Measurements from ENCODE around the gene TBXAS1.
A peak's percentile ranks its signal among the peaks of the same experiment; 100 is the strongest.

The TBXAS1 gene

DNA sequence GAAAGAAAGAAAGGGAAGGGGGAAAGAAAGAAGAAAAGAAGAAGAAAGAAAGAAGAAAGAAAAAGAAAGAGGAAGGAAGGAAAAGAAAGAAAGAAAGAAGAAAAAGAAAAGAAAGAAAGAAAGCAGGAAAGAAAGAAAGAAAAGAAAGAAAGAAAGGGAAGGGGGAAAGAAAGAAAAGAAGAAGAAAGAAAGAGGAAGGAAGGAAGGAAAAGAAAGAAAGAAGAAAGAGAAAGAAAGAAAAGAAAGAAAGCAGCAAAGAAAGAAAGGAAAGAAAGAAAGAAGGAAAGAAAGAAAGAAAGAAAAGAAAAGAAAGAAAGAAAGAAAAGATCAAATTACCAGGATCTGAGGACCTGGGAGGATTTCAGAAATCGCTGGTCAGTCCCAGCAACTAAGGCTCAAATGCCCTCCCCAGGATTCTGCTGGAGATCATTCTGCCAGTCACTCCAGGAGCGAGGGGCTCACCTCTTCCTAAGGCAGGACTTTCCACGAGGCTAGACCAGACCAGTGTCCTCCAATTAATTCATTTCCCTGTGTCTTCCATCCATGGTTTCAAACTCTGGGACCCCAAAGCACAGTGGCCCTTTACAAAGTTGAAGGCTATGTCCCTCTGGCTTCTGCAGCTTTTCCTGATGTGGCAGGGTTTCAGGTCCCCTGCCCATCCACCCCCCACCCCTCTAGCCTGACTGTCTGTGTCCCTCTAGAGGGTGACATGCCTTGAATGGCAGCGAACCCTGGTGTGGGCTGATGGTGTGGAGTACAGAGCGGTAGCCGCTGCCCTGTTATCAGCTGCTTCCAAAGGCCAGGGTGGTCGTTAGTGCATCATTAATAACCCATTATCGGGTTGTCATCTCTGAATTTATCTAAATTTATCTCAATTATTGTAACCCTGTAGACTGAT, 155.8 kb downstream of the TBXAS1 start:
- DNase-seq = no peak

DNA sequence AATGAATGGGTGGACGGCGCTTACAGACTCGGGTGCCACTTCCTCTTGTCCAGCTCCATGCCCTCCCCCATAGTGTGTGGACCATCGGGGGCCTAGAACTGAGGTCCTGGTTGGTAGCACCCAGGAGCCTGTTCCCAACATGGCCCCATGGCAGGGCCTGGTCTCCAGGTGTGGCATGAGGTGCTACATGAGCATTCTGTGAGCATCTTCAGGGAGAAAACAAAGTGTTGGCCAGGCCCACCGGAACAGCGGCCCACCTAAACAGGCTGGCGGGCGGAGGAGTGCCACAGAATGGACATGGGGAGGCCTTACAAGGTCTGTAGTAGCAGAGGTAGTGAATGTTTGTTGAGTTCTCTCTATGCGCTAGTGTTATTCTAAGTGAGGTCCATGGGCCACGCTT, 156.7 kb downstream of the TBXAS1 start:
- DNase-seq = no peak

DNA sequence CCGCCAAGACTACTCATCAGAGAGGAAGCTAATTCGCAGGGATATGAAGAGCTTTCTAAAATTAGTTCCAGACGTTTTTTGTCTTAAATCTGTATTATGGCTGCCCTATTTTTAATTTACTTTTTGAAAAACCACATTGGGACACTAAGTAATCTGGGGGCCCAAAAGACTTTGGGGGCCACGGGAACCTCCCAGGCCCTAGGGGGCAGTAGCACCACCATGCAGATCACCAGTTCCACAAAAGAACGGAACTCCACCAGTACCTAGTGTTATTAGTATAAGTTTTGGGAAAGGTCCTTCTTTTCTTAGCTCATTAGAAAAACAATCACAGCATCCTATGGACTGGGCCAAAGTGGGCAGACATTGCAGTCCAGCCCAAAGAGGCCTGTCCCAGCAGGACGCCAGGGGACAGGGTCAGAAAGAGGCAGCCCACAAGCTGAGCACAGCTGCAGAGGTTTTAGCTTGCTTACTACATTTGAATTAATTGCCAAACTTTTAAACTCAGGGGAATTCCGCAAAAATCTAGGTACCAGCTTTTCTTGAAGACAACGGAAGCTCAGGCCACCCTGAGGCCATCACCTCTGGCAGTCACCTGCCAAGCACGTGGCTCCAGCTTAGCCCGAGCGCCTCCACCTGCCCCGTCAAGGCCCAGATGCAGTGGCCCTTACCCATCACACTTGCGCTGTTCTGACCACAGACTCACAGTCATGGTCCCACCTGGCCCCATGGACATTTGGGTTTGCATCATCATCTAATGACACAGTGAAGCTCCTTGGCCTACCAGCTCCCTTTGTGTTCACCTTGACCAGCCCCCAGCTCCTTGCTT, 158.8 kb downstream of the TBXAS1 start:
- DNase-seq = no peak

DNA sequence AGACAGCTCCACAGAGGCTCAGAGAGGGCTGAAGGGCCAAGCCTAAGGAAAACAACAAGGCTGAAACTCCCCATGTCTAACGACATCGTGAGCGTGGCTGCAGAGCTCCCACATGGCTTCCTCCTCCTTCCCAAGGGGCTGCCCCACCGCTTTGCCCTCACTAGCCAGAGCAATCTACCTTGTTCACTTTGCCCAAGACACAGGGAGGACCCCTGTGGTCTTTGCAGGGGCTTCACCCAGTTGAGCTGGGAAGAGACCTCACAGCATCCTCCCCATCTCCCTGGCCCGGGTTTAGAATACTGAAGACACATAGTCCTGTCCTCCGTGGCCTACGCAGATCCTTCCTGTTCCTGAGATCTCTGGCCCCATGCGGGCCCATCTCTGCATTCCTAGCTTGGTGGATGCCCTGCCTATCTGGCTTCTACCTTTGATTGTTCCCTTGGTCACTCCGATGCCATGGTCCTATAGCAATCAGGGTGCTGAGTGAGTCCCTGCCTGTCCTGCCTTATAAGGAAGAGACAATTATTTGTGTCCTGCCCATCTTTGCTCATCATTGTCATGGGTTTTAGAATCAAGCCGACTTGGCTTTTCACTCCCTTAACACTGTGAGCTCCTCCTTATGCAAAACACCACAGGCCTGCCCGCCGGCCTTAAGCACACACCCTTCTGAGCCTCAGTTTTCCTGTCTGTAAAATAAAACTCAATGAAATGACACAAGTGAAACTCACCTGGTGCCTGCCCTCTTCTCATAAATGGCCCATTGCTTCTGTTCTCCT, 160.5 kb downstream of the TBXAS1 start:
- DNase-seq = no peak

DNA sequence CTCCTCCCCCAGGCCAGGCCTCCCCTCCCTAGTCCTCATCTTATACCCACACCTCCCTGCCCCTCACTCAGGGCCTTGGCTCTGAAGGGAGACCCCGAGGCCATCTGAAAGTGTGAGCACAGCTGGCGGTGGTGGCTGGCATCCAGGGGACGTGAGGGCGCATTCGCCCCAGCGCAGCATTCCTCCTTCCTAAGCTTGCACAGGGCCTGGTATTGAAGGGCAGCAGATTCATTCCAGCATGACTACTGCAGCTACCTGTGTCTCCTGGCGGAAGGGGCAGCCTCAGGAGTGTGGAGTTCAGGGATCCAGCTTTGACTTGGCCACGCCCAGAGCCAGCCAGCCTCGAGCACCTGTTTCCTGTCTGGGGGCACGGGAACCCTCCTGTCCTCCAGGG, 161.1 kb downstream of the TBXAS1 start:
- no peak for DNase-seq

DNA sequence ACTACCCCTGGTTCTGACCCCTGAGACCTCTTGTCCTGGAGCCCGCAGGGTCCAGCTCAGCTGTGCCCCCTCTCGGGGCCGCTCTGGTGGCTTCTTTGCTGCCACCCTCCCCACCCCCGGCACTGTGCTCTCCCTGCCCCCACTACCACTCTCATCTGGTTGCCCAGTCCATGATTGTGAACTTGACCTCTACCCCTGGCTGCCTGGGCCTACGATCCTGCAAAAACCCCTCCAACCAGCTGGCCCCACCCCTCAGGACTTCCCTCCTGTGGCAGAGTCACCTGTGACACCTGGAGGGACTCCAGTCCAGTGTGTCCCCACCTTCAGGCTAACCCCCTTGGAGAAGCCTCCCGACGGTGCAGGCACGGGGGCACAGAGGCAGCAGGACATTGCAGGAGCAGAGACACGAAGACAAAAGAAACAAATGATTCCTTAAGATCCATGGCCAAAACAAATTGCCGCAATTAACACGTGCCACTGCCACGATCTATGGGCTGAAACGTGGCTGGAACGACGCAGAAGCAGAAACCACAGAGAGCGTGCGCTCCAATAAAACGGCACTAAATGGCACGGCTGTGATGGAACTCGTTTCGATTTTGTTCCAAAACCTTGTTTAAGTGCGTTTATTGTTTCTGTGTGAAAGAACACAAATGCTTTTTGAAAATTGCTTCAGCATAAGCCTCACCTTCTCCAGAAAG, 161.7 kb downstream of the TBXAS1 start:
- DNase-seq = no peak

DNA sequence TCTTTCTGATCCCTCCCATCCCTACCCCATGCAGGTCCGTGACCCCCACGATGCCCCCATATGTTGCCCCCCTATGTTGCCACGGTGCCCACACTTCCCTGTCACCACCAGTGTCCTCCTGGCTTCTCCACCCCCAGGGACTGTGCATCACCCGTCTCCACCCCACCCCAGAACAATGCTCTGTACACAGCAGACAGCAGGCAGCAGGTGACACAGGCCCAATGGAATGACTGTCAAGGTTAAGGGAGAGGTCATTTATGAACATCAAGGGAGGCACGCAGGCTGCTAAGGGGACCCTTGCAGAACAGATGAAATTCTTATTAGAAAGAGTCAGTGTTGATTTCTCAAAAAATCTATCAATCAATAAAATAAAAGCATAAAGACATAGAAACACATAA, 162.2 kb downstream of the TBXAS1 start:
- DNase-seq = no peak

DNA sequence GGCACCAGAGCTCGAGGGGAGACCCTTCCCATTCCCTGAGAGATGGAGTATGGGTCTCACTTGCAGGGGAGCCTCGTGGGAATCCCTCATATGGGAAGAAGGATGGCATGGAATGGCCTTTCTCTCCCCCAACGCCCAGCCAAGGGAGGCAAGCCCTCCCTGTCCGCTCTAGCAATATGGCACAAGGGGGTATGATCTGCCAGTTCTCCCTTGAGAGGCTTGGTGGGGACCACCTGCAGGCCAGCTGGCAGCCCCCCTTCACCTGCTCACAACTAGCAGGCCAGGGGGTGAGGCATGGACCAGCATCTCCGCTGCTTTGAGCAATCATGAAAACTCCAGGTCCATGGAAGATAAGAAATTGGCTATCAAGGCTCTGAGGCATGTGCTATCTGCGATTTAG, 162.8 kb downstream of the TBXAS1 start:
- DNase-seq = no peak

DNA sequence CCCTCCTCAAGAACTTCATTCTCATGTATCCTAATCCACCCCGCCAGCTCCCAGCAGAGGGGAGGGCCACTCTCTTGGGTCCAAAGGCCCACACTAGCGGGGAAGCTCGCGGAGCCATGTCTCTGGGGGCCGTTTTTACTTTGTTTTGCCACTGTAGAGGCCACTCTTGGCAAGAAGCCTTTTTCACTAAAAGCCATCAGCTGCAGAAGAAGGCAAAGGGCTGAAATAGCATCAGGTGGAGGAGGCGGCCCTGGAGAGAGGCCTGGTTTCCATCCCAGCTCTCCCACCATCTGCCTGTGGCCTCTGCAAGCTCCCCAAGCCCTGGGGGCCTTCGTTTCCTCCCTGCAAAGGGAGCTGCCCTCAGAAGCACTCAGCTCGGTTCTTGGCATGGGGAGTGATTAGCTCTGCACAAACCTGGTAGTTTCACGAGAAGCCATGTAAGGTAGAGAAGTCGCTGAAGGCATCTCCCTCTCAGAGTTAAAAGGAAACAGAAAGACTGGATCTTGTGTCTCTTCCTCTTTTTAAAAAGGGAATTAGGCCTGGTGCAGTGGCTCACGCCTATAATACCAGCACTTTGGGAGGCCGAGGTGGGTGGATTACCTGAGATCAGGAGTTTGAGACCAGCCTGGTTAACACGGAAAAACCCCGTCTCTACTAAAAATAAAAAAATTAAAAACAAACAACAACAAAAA, 163.4 kb downstream of the TBXAS1 start:
- DNase-seq = peak; percentile 51 to 71

DNA sequence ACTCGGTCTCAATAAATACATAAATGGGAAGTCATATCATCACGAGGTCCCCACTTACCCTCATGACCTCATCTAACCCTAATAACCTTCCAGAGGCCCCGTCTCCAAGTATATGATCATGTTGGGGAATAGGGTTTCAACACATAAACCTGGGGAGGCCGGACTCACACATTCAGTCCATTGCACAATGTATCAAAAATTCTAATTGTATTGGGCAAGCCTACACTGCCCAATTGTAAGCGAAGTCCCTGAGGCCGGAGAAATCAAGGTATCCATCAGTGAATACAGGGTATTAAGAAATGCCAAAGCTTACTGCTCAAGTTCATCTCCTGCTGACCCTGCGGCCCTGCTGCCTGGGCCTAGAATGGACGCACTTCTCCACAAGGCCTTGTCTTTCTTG, 164.1 kb downstream of the TBXAS1 start:
- DNase-seq = no peak

DNA sequence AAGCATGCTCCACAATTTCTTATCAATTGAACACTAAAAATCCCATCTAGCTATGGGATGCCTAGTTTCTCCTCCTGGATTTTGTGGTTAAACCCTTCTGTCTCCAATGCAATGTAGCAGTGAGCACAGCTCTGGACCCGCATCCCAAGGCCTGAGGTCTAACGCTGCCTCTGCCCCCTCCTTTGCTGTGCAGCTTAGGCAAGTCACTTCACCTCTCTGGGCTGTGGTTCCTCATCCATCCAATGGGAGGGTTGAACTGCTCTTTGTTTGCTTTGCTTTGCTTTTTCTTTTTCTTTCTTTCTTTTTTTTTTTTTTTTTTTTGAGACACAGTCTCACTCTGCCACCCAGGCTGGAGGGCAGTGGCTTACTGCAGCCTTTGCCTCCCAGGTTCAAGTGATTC, 164.5 kb downstream of the TBXAS1 start:
- DNase-seq = no peak

DNA sequence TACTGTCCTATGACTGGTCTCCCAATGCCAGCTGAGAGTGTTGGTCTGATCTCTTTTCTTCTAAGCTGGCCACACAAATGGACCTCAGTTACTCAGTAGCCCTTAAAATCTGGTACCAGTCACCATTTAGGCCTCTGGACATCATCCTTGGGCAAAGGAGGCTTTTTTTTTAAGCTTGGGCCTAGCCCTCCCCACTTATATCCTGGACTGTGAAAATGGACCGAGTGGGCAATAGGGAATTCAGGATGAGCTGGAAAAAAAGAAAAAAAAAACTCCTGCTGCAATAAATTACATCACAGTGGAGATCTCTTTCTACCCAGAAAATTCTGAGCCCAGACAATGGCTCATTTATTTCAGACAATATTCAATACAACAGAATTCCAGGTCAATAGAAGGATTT, 165.3 kb downstream of the TBXAS1 start:
- DNase-seq = no peak

DNA sequence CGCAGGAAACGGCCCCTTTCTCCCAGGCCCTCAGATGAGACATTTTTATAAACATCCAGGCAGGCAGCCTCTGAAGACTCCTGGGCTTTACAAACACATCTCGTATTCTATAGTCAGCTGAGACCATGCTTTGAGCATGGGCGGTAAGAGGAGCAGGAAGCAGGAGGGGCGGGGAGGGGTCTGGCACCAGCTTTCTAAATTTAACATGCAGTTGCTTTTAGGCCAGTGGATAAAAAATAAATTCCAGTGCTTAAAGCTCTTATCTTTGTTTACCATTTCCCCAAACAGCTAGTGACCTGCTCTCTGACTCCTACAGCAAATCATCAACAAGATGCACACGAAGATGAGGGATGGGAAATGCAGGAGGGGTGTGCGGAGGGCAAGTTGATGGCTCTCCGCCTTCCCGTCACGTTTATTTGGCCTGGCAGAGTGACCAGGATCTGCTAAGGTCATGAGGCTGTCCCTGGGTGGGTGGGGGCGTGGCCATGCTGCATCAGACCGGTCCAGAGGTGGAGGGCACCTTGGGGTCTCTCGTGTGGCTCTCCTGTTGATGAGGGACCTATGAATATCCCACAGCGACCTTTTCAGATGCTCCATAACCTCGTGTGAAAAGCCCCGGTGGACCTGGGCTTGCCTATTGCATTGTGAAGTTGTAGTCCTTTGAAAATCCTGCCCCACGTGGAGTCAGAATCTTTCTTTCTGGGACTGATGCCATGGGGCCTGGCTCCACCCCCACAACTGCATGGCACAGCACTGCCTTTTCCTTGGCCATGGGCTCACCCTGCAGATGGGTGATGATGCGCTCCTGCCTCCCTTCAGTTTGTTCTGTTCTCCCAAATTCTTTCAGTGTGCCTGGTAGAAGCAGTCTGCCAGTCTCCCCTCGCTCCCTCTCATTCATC, 166.2 kb downstream of the TBXAS1 start:
- DNase-seq = no peak

DNA sequence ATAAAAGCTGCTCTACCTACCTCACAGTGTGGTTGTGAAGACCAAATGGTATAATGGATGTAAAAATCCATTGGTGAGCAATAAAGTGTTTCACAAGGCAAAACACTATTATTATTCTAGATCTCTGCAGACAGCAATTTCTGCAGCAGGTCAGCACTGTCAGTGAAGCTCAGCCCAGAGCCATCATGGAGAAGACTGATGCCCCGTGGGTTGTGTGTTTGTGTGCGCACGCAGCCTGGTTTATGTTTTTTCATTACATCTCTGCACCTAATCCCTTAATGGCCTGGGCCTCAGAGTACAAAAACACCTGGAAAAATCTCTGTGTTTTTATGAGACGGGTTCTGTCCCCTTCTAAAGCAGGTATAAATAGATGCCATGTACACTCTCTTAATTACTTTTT, 169.5 kb downstream of the TBXAS1 start:
- DNase-seq = no peak

DNA sequence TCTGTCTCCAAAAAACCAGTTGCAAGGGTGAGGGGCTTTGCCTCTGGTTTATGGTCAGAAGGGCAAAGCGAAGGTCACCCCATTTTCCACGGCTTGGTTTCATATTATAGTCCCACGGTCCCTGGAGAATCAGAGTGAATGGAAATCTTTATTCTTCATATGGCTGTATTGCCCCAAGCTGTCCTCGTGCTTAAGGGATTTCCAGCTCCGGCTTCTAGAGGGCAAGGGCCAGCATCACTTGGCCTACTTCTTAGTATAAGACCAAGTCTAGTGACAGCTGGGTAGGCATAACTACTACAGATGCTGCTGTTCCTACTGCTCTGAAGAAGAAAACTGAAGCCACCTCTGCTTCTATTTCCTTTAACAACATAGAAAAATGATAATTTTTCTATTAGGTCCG, 170.5 kb downstream of the TBXAS1 start:
- DNase-seq = no peak

DNA sequence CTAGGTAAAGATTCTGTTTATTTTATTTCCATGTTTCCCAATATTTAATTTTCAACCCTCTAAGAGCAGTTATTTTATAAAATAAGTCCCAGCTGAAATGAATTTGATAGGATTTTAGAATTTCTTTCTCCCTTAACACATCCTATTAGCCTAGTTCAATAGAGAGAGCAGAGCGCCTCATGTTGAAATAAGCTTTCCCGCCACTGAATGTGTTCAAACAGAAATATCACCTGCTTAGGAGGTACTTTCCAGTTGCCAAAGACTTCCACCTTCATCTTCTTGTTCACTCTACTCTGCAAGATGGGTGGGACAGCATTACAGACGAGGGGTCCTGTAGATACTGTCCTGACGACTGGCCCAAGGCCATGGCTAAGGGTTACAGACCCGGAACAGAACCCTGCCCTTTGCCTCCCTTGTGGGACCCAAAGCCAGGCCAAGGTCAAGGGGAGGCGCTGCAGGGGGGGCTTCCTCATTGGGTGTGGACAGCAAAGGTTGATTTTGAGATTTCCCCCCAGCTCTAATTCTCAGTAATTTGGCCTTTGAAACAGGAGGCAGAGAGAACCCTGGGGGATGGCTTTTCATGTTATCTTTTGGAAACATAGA, 171.7 kb downstream of the TBXAS1 start:
- DNase-seq = no peak

DNA sequence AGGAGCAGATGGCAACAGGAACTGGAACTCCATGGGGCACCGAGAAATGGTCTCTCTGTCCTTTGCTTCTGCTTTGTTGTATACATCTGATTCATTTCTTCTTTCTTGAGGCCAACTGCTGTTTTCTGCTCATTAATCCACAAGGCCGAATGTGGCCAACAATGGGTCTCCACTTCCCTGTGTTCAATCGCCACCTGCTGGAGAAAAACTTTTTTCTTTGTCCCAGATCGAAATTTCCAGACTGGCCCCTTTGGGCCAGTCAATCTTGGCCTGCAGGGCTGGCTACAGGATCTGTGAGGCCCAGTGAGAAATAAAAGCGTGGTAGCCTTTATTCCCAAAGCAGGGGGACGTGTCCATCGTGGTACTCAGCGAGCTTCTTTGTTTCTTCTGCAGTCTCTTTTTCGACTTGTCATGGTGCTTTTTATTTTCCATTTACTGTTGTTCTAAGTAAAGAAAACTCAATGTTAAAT, 174.9 kb downstream of the TBXAS1 start:
- peak; percentile 66 to 73 for DNase-seq

DNA sequence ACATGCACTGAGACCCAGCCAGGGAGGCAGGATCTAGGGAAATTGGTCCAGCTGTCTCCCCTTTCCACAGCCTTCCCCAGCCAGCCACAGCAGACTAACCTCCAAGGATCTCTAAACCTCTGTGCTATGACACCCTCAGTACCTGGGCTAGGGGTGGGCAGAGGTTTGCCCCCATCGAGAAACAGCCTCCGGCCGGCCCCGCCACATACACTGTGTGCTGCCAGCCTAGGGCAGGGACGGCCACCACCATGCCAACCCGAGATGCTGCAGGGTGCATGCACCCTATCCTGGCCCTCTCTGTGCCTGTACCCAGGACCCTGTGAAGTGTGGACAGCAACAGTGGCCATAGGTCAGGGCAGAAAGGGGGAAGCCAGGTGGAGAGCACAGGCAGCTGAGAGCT, 175.6 kb downstream of the TBXAS1 start:
- DNase-seq = no peak

DNA sequence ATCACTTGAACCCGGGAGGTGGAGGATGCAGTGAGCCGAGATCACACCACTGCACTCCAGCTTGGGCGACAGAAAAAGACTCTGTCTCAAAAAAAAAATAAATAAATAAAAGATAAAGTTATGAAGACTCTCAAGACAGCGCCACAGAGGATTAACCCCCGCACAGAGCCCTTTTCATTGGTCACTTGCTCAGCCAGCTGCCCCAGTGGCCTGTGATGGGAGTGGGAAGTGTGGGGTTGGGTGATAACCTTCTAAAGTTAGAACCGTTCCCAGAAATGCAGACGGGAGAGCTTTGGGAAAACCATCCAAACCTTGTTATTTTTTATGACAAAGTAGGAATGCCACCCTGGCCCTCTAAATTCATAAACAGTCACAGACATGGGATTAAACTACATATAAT, 176.3 kb downstream of the TBXAS1 start:
- DNase-seq = no peak

DNA sequence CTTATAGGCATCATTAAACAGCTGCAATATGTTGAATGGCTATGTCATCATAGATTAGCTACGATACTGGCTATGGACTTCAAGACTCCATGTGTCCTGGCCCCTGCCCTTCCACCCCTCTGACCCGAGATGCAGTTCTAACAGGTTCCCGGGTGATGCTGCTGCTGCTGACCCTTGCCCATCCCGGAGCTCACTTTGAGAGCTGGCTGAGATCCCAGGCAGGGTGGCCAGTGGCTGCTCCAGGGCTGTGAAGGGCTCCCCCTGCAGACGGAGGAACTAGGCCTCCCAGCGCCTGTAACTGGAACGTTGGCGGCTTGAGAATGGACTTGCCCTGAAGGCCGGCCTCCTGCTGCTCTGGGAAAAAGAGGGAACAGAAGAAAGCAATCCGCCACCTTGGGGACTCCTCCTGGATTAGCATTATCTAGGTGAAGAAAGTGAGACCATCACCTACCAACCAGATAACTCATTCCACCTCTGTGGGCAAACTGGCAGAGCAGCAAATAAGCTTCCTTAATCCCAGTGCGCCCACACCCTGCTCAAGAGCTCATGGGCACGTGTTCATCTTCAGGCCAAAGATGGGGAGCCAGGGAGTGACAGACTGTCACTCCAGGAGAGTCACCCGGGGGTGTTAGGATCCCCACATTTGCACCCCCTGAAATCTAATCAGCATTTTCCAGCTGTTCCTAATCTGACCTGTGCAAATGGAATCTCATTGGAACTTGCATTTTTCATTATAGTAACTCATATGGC, 176.9 kb downstream of the TBXAS1 start:
- peak; percentile 7 to 9 for DNase-seq
